Glutamatergic neuron (in vitro differentiated cells): ENCODE data around the gene KRTAP10-1. TPM values are rescaled to one million over a fixed set of nuclear protein-coding genes. Genes with fewer than 3 reads are reported as not detected.
A peak's percentile ranks its signal among the peaks of the same experiment; 100 is the strongest.

ENCODE experiments used
- DNase-seq: peaks from one replicate; pipeline ENCODE4 v3.0.0; 2022
- H3K27ac Mint-ChIP-seq: one replicate; pipeline ENCODE4 v1.8.0; 2020; ENCODE audit warnings: mild to moderate bottlenecking, mixed read lengths, inconsistent platforms; ENCODE audit not compliant: unreplicated experiment
- H3K27me3 Mint-ChIP-seq: one replicate; pipeline ENCODE4 v1.8.0; 2020; ENCODE audit warnings: mild to moderate bottlenecking, moderate library complexity, mixed read lengths, inconsistent platforms; ENCODE audit not compliant: unreplicated experiment
- H3K36me3 Mint-ChIP-seq: one replicate; pipeline ENCODE4 v1.8.0; 2020; ENCODE audit warnings: mild to moderate bottlenecking, mixed read lengths, inconsistent platforms; ENCODE audit not compliant: unreplicated experiment
- H3K4me1 Mint-ChIP-seq: one replicate; pipeline ENCODE4 v1.8.0; 2020; ENCODE audit warnings: mild to moderate bottlenecking, low read depth, mixed read lengths, inconsistent platforms; ENCODE audit not compliant: unreplicated experiment
- H3K4me3 Mint-ChIP-seq: one replicate; pipeline ENCODE4 v1.8.0; 2020; ENCODE audit warnings: mild to moderate bottlenecking, mixed read lengths, inconsistent platforms; ENCODE audit not compliant: unreplicated experiment
- H3K9me3 Mint-ChIP-seq: one replicate; pipeline ENCODE4 v1.8.0; 2020; ENCODE audit warnings: mild to moderate bottlenecking, moderate library complexity, mixed read lengths, inconsistent platforms; ENCODE audit not compliant: unreplicated experiment
- CTCF ChIP-seq: fragments of 200-600 bp; sonication (generic); IDR thresholded peaks from one replicate; pipeline ENCODE4 v1.5.0; 2021; ENCODE audit not compliant: partially characterized antibody, unreplicated experiment
- total RNA-seq: library from RNA; stranded (reverse); fragmentation: NEBNext Ultra II Directional; extraction: Animal tissue kit (Norgen Biotek cat#: 25700); gene quantifications from one replicate; pipeline ENCODE4 v1.2.1, GENCODE V29; 2021; ENCODE audit not compliant: unreplicated experiment

KRTAP10-1 gene
- total RNA-seq, 1 donor from 2014 or later = not detected

DNA sequence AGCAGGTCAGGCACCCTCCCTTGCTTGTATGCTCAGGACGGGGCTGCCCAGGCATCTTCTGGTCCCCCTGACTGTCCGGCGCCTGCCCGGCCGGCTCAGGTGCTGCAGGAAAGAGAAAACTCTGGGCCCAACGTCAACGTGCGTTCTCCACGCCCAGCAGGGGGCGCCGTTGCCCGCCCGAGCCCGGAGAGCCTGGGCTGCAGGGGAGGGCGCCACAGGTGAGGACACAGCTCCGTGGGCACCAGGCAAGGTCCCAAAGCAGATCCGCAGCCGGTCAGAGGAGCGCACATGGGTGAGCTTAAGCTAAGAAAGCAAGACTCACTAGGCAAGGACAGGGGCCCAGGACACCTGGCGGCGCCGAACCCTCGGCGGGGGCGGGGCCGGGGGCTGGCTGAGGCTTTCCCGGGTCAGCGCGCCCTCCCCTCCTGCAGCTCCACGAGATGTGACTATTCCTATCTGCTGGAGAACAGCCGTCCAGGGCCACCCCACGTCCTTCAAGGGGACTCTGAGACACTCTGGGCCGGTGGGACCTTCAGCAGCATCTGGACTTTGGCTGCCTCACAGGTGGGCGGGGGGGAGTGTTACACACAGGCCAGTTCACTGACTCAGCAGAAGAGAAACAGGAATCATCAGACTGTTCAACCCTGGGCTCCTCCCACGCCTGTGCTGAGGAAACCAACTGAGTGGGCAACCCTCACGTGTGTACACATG, 29.3 kb downstream of the KRTAP10-1 start:
- no peaks in the 10 kb centered on the region for H3K4me1 Mint-ChIP-seq
- H3K27ac Mint-ChIP-seq = no peak overlapping the region
- peak; percentile 95 for TF ChIP-seq CTCF
- peak; percentile 85 for DNase-seq
- H3K27me3 Mint-ChIP-seq = peaks cover 4% of the 10 kb centered on the region
- H3K36me3 Mint-ChIP-seq = no peaks in the 10 kb centered on the region
- peaks cover 3% of the 10 kb centered on the region for H3K9me3 Mint-ChIP-seq
- H3K4me3 Mint-ChIP-seq = no peak overlapping the region

- Mint-ChIP-seq H3K36me3 (no peaks in the 10 kb centered on the region), H3K9me3 (no peaks in the 10 kb centered on the region), H3K4me1 (no peaks in the 10 kb centered on the region), H3K4me3 (no peak overlapping the region), H3K27ac (no peak overlapping the region), H3K27me3 (peaks cover 4% of the 10 kb centered on the region)
- peak; percentile 2 for DNase-seq
- TF ChIP-seq CTCF = no peak
These were observed 29.9 kb downstream of the KRTAP10-1 start for GRCh38 chr21:44510109-44510507.

- H3K27me3 Mint-ChIP-seq = peaks cover 4% of the 10 kb centered on the region
- no peak for DNase-seq
- no peak overlapping the region for H3K27ac Mint-ChIP-seq
- H3K36me3 Mint-ChIP-seq = no peaks in the 10 kb centered on the region
- no peaks in the 10 kb centered on the region for H3K9me3 Mint-ChIP-seq
- H3K4me3 Mint-ChIP-seq = no peak overlapping the region
- H3K4me1 Mint-ChIP-seq = no peaks in the 10 kb centered on the region
- no peak for TF ChIP-seq CTCF
These were observed 30.5 kb downstream of the KRTAP10-1 start for GRCh38 chr21:44509539-44509938.

DNA sequence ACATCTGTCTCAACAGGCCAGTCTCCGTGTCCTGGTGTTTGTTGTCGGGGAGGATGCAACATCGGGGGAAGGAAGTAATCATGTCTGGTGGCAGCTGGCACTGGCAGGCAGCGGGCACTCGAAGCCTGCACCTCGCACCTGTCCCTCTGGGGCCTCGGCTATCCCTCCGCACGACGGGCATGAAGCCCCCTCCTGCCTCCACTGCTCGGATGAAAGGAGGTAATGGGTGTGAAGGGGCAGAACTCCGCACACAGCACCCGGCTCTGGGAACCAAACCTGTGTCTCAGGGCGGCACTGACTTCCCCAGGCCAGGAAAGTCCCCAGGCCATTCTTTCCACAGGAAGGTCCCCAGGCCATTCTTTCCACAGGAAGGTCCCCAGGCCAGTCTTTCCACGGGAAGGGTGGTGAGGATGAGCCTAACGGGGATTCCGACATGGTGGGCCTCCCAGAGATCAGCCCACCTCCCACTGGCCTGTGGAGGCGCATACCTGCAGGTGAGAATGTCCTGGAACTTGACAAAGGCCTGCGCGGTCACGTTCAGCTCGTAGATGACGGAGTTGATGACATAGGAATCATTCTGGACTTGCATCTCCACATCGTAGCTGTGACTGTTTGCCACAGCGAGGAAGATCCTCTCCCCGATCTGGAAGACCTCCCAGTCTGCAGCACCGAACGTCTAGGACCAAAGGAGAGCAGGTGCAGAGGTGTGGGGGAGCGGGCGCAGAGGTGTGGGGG, 31.1 kb downstream of the KRTAP10-1 start:
- H3K4me1 Mint-ChIP-seq = no peaks in the 10 kb centered on the region
- H3K27ac Mint-ChIP-seq = no peak overlapping the region
- peaks cover 4% of the 10 kb centered on the region for H3K27me3 Mint-ChIP-seq
- no peak overlapping the region for H3K4me3 Mint-ChIP-seq
- H3K9me3 Mint-ChIP-seq = no peaks in the 10 kb centered on the region
- DNase-seq = no peak
- no peak for TF ChIP-seq CTCF
- no peaks in the 10 kb centered on the region for H3K36me3 Mint-ChIP-seq

DNA sequence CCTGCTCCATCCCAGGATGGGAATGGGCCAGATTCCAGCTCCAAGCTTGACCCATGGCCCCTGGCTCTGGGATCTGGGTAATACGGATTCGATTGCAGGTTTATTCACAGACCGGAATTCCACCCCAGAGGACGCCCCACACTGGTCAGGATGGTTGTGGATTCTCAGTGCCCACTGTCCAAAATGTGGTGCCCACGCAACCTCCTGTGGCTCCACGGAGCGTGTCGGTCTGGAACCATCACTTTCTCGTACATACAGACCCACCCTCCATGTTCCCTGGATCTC, 31.6 kb downstream of the KRTAP10-1 start:
- no peak for TF ChIP-seq CTCF
- H3K27me3 Mint-ChIP-seq = peaks cover 4% of the 10 kb centered on the region

More for the DNA sequence above, 31.6 kb downstream of the KRTAP10-1 start:
- Mint-ChIP-seq H3K4me1 (no peaks in the 10 kb centered on the region), H3K4me3 (no peak overlapping the region), H3K9me3 (no peaks in the 10 kb centered on the region), H3K36me3 (no peaks in the 10 kb centered on the region), H3K27ac (no peak overlapping the region)
- DNase-seq = peak; percentile 8
